CD4-positive, alpha-beta memory T cell (primary cell): ENCODE results near the gene CCDC134. TPM values are rescaled to one million over a fixed set of nuclear protein-coding genes. Genes with fewer than 3 reads are reported as not detected.

ENCODE experiments used
- CTCF ChIA-PET: fragments of 350-600 bp; sonication (Branson Sonifier 250); formaldehyde crosslinking; loops from one replicate; lab custom pipeline; 2021; ENCODE audit warnings: inconsistent platforms; ENCODE audit not compliant: partially characterized antibody; lab: Charles Lee
- POLR2A ChIA-PET: fragments of 350-600 bp; sonication (Branson Sonifier 250); formaldehyde crosslinking; loops from one replicate; lab custom pipeline; 2021; ENCODE audit not compliant: partially characterized antibody; lab: Charles Lee
- DNase-seq, 5 donors: peaks; one replicate each; pipeline versions ENCODE4 v3.0.0 to v3.0.0-alpha.2; 2020 to 2022; ENCODE audit warnings: mixed read lengths in 1 of 5
- H3K27ac ChIP-seq: one replicate; pipeline ENCODE4 v1.7.0; 2013; ENCODE audit warnings: low read depth, low read length
- H3K27me3 ChIP-seq: 2 replicates; pipeline ENCODE4 v1.7.0; 2013; ENCODE audit warnings: mild to moderate bottlenecking, low read length, moderate library complexity; ENCODE audit not compliant: insufficient read depth
- H3K36me3 ChIP-seq: 2 replicates; pipeline ENCODE4 v1.7.0; 2013; ENCODE audit warnings: mild to moderate bottlenecking, low read length, moderate library complexity; ENCODE audit not compliant: insufficient read depth
- H3K4me1 ChIP-seq: 2 replicates; pipeline ENCODE4 v1.7.0; 2013; ENCODE audit warnings: mild to moderate bottlenecking, low read length, moderate library complexity; ENCODE audit not compliant: insufficient read depth
- H3K4me3 ChIP-seq, 2 donors: one replicate each; pipeline ENCODE4 v1.7.0; 2013; ENCODE audit warnings: low read length in 2 of 2, mild to moderate bottlenecking in 1 of 2
- H3K9me3 ChIP-seq, 2 donors: one replicate each; pipeline ENCODE4 v1.7.0; 2013; ENCODE audit warnings: low read length in 2 of 2, control low read depth in 1 of 2; ENCODE audit not compliant: control insufficient read depth in 1 of 2
- H3K27ac Mint-ChIP-seq, 7 donors: one replicate each; pipeline ENCODE4 v1.8.0; 2020 to 2021; ENCODE audit warnings: mixed read lengths in 7 of 7, mild to moderate bottlenecking in 6 of 7, inconsistent platforms in 3 of 7, moderate library complexity in 3 of 7
- H3K27me3 Mint-ChIP-seq, 2 donors: one replicate each; pipeline ENCODE4 v1.8.0; 2020 to 2021; ENCODE audit warnings: mixed read lengths in 2 of 2
- H3K36me3 Mint-ChIP-seq, 2 donors: one replicate each; pipeline ENCODE4 v1.8.0; 2020 to 2021; ENCODE audit warnings: mixed read lengths in 2 of 2, inconsistent platforms in 1 of 2, mild to moderate bottlenecking in 1 of 2
- H3K4me1 Mint-ChIP-seq, 4 donors: one replicate each; pipeline ENCODE4 v1.8.0; 2020 to 2021; ENCODE audit warnings: mixed read lengths in 4 of 4, mild to moderate bottlenecking in 1 of 4
- H3K4me3 Mint-ChIP-seq, 8 donors: one replicate each; pipeline ENCODE4 v1.8.0; 2020 to 2021; ENCODE audit warnings: mixed read lengths in 8 of 8, mild to moderate bottlenecking in 7 of 8, moderate library complexity in 6 of 8, inconsistent platforms in 3 of 8
- H3K9me3 Mint-ChIP-seq, 8 donors: one replicate each; pipeline ENCODE4 v1.8.0; 2020 to 2021; ENCODE audit warnings: mixed read lengths in 8 of 8, mild to moderate bottlenecking in 5 of 8, inconsistent platforms in 3 of 8, moderate library complexity in 1 of 8
- intact Hi-C: fragments of 100-400 bp; cut with micrococcal nuclease; formaldehyde crosslinking; loops from one replicate; pipeline ENCODE4 v1.15.1; 2023
- polyA plus RNA-seq, 2 donors: library from polyadenylated mRNA; unstranded; fragments of 300-500 nt; fragmentation: Illumina TruSeq; gene quantifications; one replicate each; pipeline ENCODE4 v1.2.3, GENCODE V29; 2021
- total RNA-seq, 2 experiments: library from RNA; stranded (reverse); gene quantifications; one replicate each; pipeline ENCODE4 v1.2.3, GENCODE V29; 2021

CCDC134 gene
- total and polyA plus RNA-seq, 4 experiments from 2014 or later = 1.2 to 27.8 (median 13.0) TPM

- Histone ChIP-seq H3K27ac (no peak overlapping the region), H3K4me3 (no peak overlapping the region), H3K27me3 (no peaks in the 10 kb centered on the region), H3K9me3 (no peaks in the 10 kb centered on the region), H3K36me3 (no peaks in the 10 kb centered on the region), H3K4me1 (peaks cover 58% of the 10 kb centered on the region)
- no peaks in the 10 kb centered on the region for H3K27me3 Mint-ChIP-seq
- CTCF ChIA-PET = interaction anchor here (1.0 to 2.8 kb wide), 5 partner anchors 10 to 99 kb away, joined by 3 to 17 read pairs (median 4); no protein-coding TSS in a partner anchor
- no peaks in the 10 kb centered on the region for H3K9me3 Mint-ChIP-seq
- no peak for DNase-seq
- H3K4me3 Mint-ChIP-seq = no peak overlapping the region
- H3K27ac Mint-ChIP-seq = peak overlapping the region in 5 of 7 donors; percentile 1 to 70 (median 15)
- peaks cover 3 to 7% of the 10 kb centered on the region in 2 donors for H3K36me3 Mint-ChIP-seq
- intact Hi-C loops = no loop called here
- POLR2A ChIA-PET = interaction anchor here (1.3 to 4.9 kb wide), 5 partner anchors 12 to 95 kb away, joined by 4 to 30 read pairs (median 5); partner anchors contain the start of gene SREBF2
- H3K4me1 Mint-ChIP-seq = peaks cover 51 to 72% (median 61%) of the 10 kb centered on the region in 4 donors
These were observed 45.1 kb downstream of the CCDC134 start for GRCh38 chr22:41845380-41846267.

- CTCF ChIA-PET = interaction anchor here (1.0 to 2.8 kb wide), 7 partner anchors 9 to 180 kb away, joined by 3 to 17 read pairs (median 4); no protein-coding TSS in a partner anchor
- Mint-ChIP-seq H3K4me3 (peak overlapping the region in 2 of 8 donors; percentile 17 to 43), H3K9me3 (no peaks in the 10 kb centered on the region), H3K27me3 (no peaks in the 10 kb centered on the region), H3K4me1 (peaks cover 46 to 64% (median 54%) of the 10 kb centered on the region in 4 donors), H3K36me3 (peaks cover 3 to 6% of the 10 kb centered on the region in 2 donors), H3K27ac (peak overlapping the region in 5 of 7 donors; percentile 0 to 62 (median 23))
- H3K4me1 ChIP-seq = peaks cover 51% of the 10 kb centered on the region
- no peak for DNase-seq
- intact Hi-C loops = no loop called here
- no peaks in the 10 kb centered on the region for H3K36me3 ChIP-seq
- no peak overlapping the region for H3K27ac ChIP-seq
- H3K4me3 ChIP-seq = no peak overlapping the region
- H3K27me3 ChIP-seq = no peaks in the 10 kb centered on the region
- no peaks in the 10 kb centered on the region for H3K9me3 ChIP-seq
- POLR2A ChIA-PET = interaction anchor here (1.3 to 2.1 kb wide), 4 partner anchors 13 to 94 kb away, joined by 4 to 9 read pairs (median 4); partner anchors contain the start of gene SREBF2
These were observed 45.9 kb downstream of the CCDC134 start for GRCh38 chr22:41846268-41846987.

GRCh38 chr22:41847300-41847699, 46.8 kb downstream of the CCDC134 start:
- no peaks in the 10 kb centered on the region for H3K27me3 ChIP-seq
- peaks cover 48% of the 10 kb centered on the region for H3K4me1 ChIP-seq
- H3K4me3 Mint-ChIP-seq = peak overlapping the region in 3 of 8 donors; percentile 1 to 17 (median 11)
- peaks cover 43 to 61% (median 51%) of the 10 kb centered on the region in 4 donors for H3K4me1 Mint-ChIP-seq
- peak overlapping the region in 6 of 7 donors; percentile 6 to 72 (median 40) for H3K27ac Mint-ChIP-seq
- POLR2A ChIA-PET = interaction anchor here (0.6 to 2.1 kb wide), 4 partner anchors 11 to 50 kb away, joined by 4 to 9 read pairs (median 6); partner anchors contain the start of gene SREBF2
- intact Hi-C loops = no loop called here
- H3K27me3 Mint-ChIP-seq = no peaks in the 10 kb centered on the region
- H3K36me3 Mint-ChIP-seq = peaks cover 3 to 4% of the 10 kb centered on the region in 2 donors
- no peak overlapping the region for H3K27ac ChIP-seq
- no peaks in the 10 kb centered on the region for H3K9me3 ChIP-seq
- no peaks in the 10 kb centered on the region for H3K36me3 ChIP-seq
- no peak for DNase-seq
- CTCF ChIA-PET = interaction anchor here (1.0 to 2.8 kb wide), 5 partner anchors 10 to 180 kb away, joined by 3 to 17 read pairs (median 4); no protein-coding TSS in a partner anchor
- no peaks in the 10 kb centered on the region for H3K9me3 Mint-ChIP-seq
- H3K4me3 ChIP-seq = no peak overlapping the region

GRCh38 chr22:41848468-41848867, 48.0 kb downstream of the CCDC134 start:
- Mint-ChIP-seq H3K9me3 (no peaks in the 10 kb centered on the region), H3K27me3 (no peaks in the 10 kb centered on the region), H3K27ac (peak overlapping the region in 2 of 7 donors; percentile 36 to 72), H3K4me1 (peaks cover 39 to 56% (median 44%) of the 10 kb centered on the region in 4 donors), H3K36me3 (peaks cover 3 to 5% of the 10 kb centered on the region in 2 donors), H3K4me3 (peak overlapping the region in 1 of 8 donors; percentile 3)
- no peak for DNase-seq
- no peak overlapping the region for H3K4me3 ChIP-seq
- H3K9me3 ChIP-seq = no peaks in the 10 kb centered on the region
- peaks cover 36% of the 10 kb centered on the region for H3K4me1 ChIP-seq
- ChIA-PET CTCF (no interaction called here), POLR2A (no interaction called here)
- H3K36me3 ChIP-seq = no peaks in the 10 kb centered on the region
- intact Hi-C loops = no loop called here
- H3K27me3 ChIP-seq = no peaks in the 10 kb centered on the region
- no peak overlapping the region for H3K27ac ChIP-seq

- Histone ChIP-seq H3K9me3 (no peaks in the 10 kb centered on the region), H3K27me3 (no peaks in the 10 kb centered on the region), H3K36me3 (no peaks in the 10 kb centered on the region), H3K4me1 (peaks cover 44% of the 10 kb centered on the region), H3K4me3 (no peak overlapping the region), H3K27ac (no peak overlapping the region)
- ChIA-PET POLR2A (interaction anchor here (0.9 to 5.4 kb wide), 6 partner anchors 22 to 159 kb away, joined by 3 to 53 read pairs (median 6); partner anchors contain the start of genes CCDC134, CENPM and SREBF2), CTCF (interaction anchor here (0.6 to 6.0 kb wide), 17 partner anchors 10 to 159 kb away, joined by 3 to 40 read pairs (median 6); partner anchors contain the start of genes MEI1 and SREBF2)
- no peaks in the 10 kb centered on the region for H3K27me3 Mint-ChIP-seq
- intact Hi-C loops = loop anchor here (2.0 kb wide), 1 partner anchor 14 kb away; no protein-coding TSS in a partner anchor
- H3K4me1 Mint-ChIP-seq = peaks cover 26 to 55% (median 41%) of the 10 kb centered on the region in 4 donors
- H3K27ac Mint-ChIP-seq = peak overlapping the region; percentile 37 to 90 (median 80)
- H3K9me3 Mint-ChIP-seq = peaks cover 0 to 1% (median 0%) of the 10 kb centered on the region in 8 donors
- peaks cover 0 to 6% of the 10 kb centered on the region in 2 donors for H3K36me3 Mint-ChIP-seq
- peak overlapping the region in 4 of 8 donors; percentile 7 to 49 (median 38) for H3K4me3 Mint-ChIP-seq
- no peak for DNase-seq
These were observed 56.0 kb downstream of the CCDC134 start for GRCh38 chr22:41856469-41856868.

- H3K27ac Mint-ChIP-seq = peak overlapping the region; percentile 71 to 96 (median 86)
These were observed 56.8 kb downstream of the CCDC134 start for GRCh38 chr22:41857155-41857859.

More at GRCh38 chr22:41857155-41857859, 56.8 kb downstream of the CCDC134 start:
- peaks cover 53% of the 10 kb centered on the region for H3K4me1 ChIP-seq
- Mint-ChIP-seq H3K4me1 (peaks cover 29 to 59% (median 44%) of the 10 kb centered on the region in 4 donors), H3K27me3 (no peaks in the 10 kb centered on the region), H3K36me3 (peaks cover 0 to 6% of the 10 kb centered on the region in 2 donors), H3K4me3 (peak overlapping the region in 7 of 8 donors; percentile 0 to 64 (median 47)), H3K9me3 (peaks cover 0 to 1% (median 0%) of the 10 kb centered on the region in 8 donors)
- DNase-seq = peak; percentile 71 to 89 (median 72)
- peak overlapping the region; percentile 40 for H3K27ac ChIP-seq
- ChIA-PET CTCF (interaction anchor here (0.6 to 6.0 kb wide), 25 partner anchors 11 to 586 kb away, joined by 3 to 40 read pairs (median 5); partner anchors contain the start of genes CCDC134, CENPM, MEI1 and SREBF2), POLR2A (interaction anchor here (0.7 to 5.4 kb wide), 10 partner anchors 23 to 160 kb away, joined by 3 to 53 read pairs (median 4); partner anchors contain the start of genes CCDC134, CENPM and SREBF2)
- intact Hi-C loops = loop anchor here (1.0 to 2.0 kb wide), 6 partner anchors 15 to 160 kb away; partner anchors contain the start of gene SREBF2
- no peak overlapping the region for H3K4me3 ChIP-seq
- H3K9me3 ChIP-seq = no peaks in the 10 kb centered on the region
- no peaks in the 10 kb centered on the region for H3K36me3 ChIP-seq
- no peaks in the 10 kb centered on the region for H3K27me3 ChIP-seq
